Right atrium auricular region (tissue), 2 donors: ENCODE measurements around the gene JUND. TPM values are rescaled to one million over a fixed set of nuclear protein-coding genes. Genes with fewer than 3 reads are reported as not detected.

Source experiments
- DNase-seq: peaks from one replicate; pipeline ENCODE4 v3.0.0-alpha.2; 2019; ENCODE audit warnings: low spot score
- H3K27ac ChIP-seq, 2 donors: fragments of 200-600 bp; sonication (generic); 1 replicate in 1 of 2; 2 replicates in 1 of 2; pipeline ENCODE4 v1.5.1; 2016 to 2019
- H3K27me3 ChIP-seq, 2 donors: fragments of 200-600 bp; sonication (generic); one replicate each; pipeline versions ENCODE4 v1.5.1 to v1.6.0; 2017 to 2019
- H3K36me3 ChIP-seq: fragments of 200-600 bp; sonication (generic); one replicate; pipeline ENCODE4 v1.5.1; 2016
- H3K4me1 ChIP-seq, 2 donors: fragments of 200-600 bp; sonication (generic); one replicate each; pipeline versions ENCODE4 v1.5.1 to v1.6.0; 2017 to 2019
- H3K4me3 ChIP-seq, 2 donors: fragments of 200-600 bp; sonication (generic); 1 replicate in 1 of 2; 2 replicates in 1 of 2; pipeline ENCODE4 v1.5.1; 2017 to 2019; ENCODE audit warnings: mild to moderate bottlenecking in 1 of 2, moderate library complexity in 1 of 2
- H3K9me3 ChIP-seq, 2 donors: fragments of 200-600 bp; sonication (generic); one replicate each; pipeline ENCODE4 v1.5.1; 2019
- total RNA-seq, 2 donors: library from RNA; depleted of rRNA; stranded (reverse); fragments of >200 nt; gene quantifications; one replicate each; pipeline ENCODE4 v1.1.0, GENCODE V29; 2016
- TF ChIP-seq, protein P1 (sequence below), 2 donors: fragments of 200-600 bp; sonication (generic); IDR thresholded peaks; one replicate each; pipeline ENCODE4 v1.5.1; 2019; ENCODE audit warnings: antibody characterized with exemption in 2 of 2

Gene JUND
- total RNA-seq, 2 donors from 2014 or later: 240 to 420 TPM

GRCh38 chr19:18253716-18254115, 27.7 kb downstream of the JUND start:
- Histone ChIP-seq H3K27me3 (no peaks in the 10 kb centered on the region), H3K36me3 (no peaks in the 10 kb centered on the region), H3K4me1 (no peaks in the 10 kb centered on the region), H3K9me3 (peaks cover 0 to 3% of the 10 kb centered on the region in 2 donors), H3K27ac (no peak overlapping the region), H3K4me3 (no peak overlapping the region)
- no peak for DNase-seq
- TF ChIP-seq, protein P1, sequence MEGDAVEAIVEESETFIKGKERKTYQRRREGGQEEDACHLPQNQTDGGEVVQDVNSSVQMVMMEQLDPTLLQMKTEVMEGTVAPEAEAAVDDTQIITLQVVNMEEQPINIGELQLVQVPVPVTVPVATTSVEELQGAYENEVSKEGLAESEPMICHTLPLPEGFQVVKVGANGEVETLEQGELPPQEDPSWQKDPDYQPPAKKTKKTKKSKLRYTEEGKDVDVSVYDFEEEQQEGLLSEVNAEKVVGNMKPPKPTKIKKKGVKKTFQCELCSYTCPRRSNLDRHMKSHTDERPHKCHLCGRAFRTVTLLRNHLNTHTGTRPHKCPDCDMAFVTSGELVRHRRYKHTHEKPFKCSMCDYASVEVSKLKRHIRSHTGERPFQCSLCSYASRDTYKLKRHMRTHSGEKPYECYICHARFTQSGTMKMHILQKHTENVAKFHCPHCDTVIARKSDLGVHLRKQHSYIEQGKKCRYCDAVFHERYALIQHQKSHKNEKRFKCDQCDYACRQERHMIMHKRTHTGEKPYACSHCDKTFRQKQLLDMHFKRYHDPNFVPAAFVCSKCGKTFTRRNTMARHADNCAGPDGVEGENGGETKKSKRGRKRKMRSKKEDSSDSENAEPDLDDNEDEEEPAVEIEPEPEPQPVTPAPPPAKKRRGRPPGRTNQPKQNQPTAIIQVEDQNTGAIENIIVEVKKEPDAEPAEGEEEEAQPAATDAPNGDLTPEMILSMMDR (IDR thresholded peaks at IDR 0.05): no peak

- Histone ChIP-seq H3K4me1 (peaks cover 0 to 1% of the 10 kb centered on the region in 2 donors), H3K9me3 (peaks cover 0 to 3% of the 10 kb centered on the region in 2 donors), H3K27me3 (no peaks in the 10 kb centered on the region), H3K36me3 (no peaks in the 10 kb centered on the region), H3K4me3 (no peak overlapping the region), H3K27ac (no peak overlapping the region)
- DNase-seq: no peak
- TF ChIP-seq, protein P1 (IDR thresholded peaks at IDR 0.05): no peak
These were observed 28.3 kb downstream of the JUND start for GRCh38 chr19:18253130-18253529.

- DNase-seq: no peak
- peaks cover 0 to 6% of the 10 kb centered on the region in 2 donors for H3K4me1 ChIP-seq
- TF ChIP-seq, protein P1 (IDR thresholded peaks at IDR 0.05): no peak
- H3K27me3 ChIP-seq: no peaks in the 10 kb centered on the region
- no peaks in the 10 kb centered on the region for H3K36me3 ChIP-seq
- H3K27ac ChIP-seq: no peak overlapping the region
- peaks cover 0 to 3% of the 10 kb centered on the region in 2 donors for H3K9me3 ChIP-seq
- H3K4me3 ChIP-seq: no peak overlapping the region
These were observed 29.1 kb downstream of the JUND start for GRCh38 chr19:18252370-18252717.

DNA sequence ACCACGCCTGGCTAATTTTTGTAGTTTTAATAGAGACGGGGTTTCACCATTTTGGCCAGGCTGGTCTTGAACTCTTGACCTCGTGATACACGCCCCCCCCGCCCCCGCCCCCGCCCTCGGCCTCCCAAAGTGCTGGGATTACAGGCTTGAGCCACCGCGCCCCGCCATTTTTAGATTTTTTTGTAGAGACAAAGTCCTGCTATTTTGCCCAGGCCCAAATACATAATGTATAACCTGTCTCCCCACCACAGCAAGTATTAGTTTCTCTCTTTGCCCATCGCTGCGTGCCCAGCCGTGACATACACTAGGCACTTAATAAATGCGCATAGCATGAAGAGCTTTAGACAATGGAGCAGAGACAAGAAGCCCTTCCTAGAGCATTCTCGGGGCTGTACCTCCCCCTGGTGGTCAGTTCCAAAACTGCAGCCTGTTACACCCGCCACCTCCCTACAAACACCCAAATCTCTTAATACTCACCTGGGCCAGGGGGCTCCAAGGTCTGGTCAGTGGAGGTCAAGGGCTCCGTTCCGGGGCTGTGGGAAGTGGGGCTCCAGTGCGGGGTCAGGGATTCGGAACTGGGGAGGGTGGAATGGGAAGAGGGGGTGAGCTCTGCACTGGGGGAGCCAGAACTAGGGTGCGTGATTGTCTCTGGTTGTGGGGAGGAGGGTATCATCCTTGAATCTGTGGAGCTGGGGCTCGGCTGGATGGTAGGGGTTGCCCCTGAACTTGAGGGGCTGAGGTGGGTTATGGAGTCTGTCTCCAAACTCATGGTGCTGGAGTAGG, 29.6 kb downstream of the JUND start:
- peak; percentile 87 for DNase-seq
- H3K27me3 ChIP-seq: no peaks in the 10 kb centered on the region
- H3K27ac ChIP-seq: no peak overlapping the region
- H3K9me3 ChIP-seq: peaks cover 0 to 3% of the 10 kb centered on the region in 2 donors
- H3K4me3 ChIP-seq: no peak overlapping the region
- TF ChIP-seq, protein P1 (IDR thresholded peaks at IDR 0.05): peak; percentile 95
- H3K36me3 ChIP-seq: no peaks in the 10 kb centered on the region
- peaks cover 0 to 6% of the 10 kb centered on the region in 2 donors for H3K4me1 ChIP-seq

DNA sequence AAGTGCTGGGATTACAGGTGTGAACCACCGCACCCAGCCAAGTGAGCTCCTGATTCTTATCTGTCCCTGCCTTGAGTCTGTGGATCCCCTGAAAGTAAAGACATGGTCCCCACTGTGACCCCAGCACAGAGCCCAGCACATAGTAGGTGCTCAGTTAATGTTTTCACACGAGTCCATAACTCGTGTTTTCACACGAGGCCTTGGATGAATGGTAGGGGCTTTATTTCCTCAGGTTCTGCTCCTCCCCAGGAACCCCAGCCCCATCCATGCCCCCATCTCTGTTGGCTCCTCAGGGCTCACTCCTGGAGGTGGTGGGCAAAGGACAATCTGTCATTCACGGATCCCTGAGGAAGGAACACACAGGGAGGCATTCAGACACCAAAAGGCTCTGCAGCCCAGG, 31.6 kb downstream of the JUND start:
- no peak overlapping the region for H3K27ac ChIP-seq
- H3K27me3 ChIP-seq: no peaks in the 10 kb centered on the region
- peaks cover 0 to 3% of the 10 kb centered on the region in 2 donors for H3K9me3 ChIP-seq
- H3K4me1 ChIP-seq: peaks cover 0 to 6% of the 10 kb centered on the region in 2 donors
- TF ChIP-seq, protein P1 (IDR thresholded peaks at IDR 0.05): no peak
- no peak overlapping the region for H3K4me3 ChIP-seq
- no peaks in the 10 kb centered on the region for H3K36me3 ChIP-seq
- DNase-seq: no peak
